Measurements from ENCODE around the gene CACNB4.

- TF ChIP-seq CTCF (conservative IDR thresholded peaks at IDR 0.05 in 1 of 2, IDR thresholded peaks at IDR 0.05 in 1 of 2; ENCODE audit: extremely low read depth in 1 of 2, insufficient read depth in 1 of 2, low read depth in 1 of 2, low read length in 2 of 2) (no peak), EZH2 (IDR thresholded peaks at IDR 0.05; ENCODE audit: borderline replicate concordance, low read length) (no peak)
Measured at GRCh38 chr2:151815821-151816489, 282.9 kb downstream of the CACNB4 start.

Measured in mammary epithelial cell (primary cell).